Right lobe of liver (tissue), 4 donors: ENCODE measurements around the gene GALNT17.

Experiments
- POLR2A ChIP-seq: fragments of 450-650 bp; IDR thresholded peaks from one replicate; pipeline ENCODE4 v1.6.1; 2017; ENCODE audit warnings: antibody characterized with exemption, mild to moderate bottlenecking
- TF ChIP-seq, protein P1 (sequence below), 4 donors: fragments of 200-600 bp in 3 of 4; fragments of 450-650 bp in 1 of 4; IDR thresholded peaks; one replicate each; pipeline versions ENCODE4 v1.5.1 to v1.8.0; 2016 to 2022; ENCODE audit warnings: antibody characterized with exemption in 4 of 4, mild to moderate bottlenecking in 2 of 4
- donor health status: DM: no; HTN: no; CAD: no.
- donor health status: DM: no; HTN: no; CAD: no.
- donor health status: DM: no; HTN: yes; CAD: no.

DNA sequence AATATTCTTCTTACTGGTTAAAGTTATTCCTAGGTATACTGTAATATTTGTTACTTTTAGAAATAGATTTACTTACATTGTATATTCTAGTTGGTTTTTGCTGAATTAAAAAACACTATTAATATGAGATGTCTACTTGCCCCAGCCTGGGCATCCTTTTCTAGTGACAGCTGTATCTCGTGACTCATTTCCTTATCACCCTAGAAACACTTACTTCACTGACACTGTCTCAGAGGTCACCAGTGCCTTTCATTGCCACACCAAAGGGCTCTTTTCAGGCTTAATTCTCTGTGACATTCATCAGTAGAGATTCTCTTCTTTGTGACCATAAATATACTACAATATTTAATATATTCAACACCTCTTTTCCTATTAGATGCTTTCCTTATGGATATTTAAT lies 194.7 kb downstream of the GALNT17 start:
- TF ChIP-seq, protein P1, sequence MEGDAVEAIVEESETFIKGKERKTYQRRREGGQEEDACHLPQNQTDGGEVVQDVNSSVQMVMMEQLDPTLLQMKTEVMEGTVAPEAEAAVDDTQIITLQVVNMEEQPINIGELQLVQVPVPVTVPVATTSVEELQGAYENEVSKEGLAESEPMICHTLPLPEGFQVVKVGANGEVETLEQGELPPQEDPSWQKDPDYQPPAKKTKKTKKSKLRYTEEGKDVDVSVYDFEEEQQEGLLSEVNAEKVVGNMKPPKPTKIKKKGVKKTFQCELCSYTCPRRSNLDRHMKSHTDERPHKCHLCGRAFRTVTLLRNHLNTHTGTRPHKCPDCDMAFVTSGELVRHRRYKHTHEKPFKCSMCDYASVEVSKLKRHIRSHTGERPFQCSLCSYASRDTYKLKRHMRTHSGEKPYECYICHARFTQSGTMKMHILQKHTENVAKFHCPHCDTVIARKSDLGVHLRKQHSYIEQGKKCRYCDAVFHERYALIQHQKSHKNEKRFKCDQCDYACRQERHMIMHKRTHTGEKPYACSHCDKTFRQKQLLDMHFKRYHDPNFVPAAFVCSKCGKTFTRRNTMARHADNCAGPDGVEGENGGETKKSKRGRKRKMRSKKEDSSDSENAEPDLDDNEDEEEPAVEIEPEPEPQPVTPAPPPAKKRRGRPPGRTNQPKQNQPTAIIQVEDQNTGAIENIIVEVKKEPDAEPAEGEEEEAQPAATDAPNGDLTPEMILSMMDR (IDR thresholded peaks at IDR 0.05), result no peak
- no peak for TF ChIP-seq POLR2A
